Cardiac fibroblast (primary cell): ENCODE measurements around the gene SMIM24.

ENCODE experiments used
- DNase-seq, 2 donors: peaks; one replicate each; pipeline versions ENCODE4 v3.0.0 to v3.0.0-alpha.2; 2010; ENCODE audit warnings: low read depth in 2 of 2
- H3K4me3 ChIP-seq, 2 donors: replicated peaks in 1 of 2; 1 replicate in 1 of 2; 2 replicates in 1 of 2; pipeline ENCODE4 v1.5.1; 2011; ENCODE audit warnings: low read depth in 2 of 2, low read length in 2 of 2, mild to moderate bottlenecking in 2 of 2, moderate library complexity in 1 of 2
- TF ChIP-seq, protein P1 (sequence below): IDR thresholded peaks from one replicate; pipeline ENCODE4 v1.5.1; 2011; ENCODE audit warnings: low read depth, mild to moderate bottlenecking, low read length, inconsistent platforms

The SMIM24 gene

DNA sequence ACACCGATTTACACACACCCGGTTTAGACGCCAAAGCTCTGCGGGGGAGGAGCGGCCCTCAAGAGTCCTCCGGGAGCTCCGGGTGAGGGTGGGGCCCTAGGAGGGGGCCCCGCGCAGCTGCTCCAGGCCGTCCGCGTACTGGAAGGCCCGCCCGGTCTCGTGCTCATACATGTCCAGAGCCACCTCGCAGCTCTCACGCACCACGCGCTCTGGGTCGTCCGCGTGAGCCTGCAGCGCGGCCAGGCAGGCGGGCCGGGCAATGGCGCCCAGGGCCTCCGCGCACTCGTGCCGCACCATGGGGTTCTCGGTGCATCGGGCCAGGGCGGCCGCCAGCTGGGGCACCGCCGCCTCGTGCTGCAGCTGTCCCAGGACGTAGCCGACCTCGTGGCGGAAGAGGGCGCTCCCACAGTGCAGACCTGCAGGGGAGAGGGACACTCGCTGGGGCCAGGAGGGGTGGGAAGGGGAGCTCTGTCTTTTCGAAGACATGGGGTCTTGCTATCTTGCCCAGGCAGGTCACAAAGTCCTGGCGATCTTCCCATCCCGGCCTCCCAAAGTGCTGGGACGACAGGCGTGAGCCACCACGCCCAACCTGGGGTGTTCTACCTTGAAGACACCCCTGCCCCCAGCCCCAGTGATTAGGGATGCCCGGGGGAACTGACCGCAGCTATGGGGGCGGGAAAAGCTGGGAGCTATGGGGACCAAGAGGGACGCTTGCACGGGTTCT lies 11.2 kb upstream of the SMIM24 start:
- TF ChIP-seq, protein P1, sequence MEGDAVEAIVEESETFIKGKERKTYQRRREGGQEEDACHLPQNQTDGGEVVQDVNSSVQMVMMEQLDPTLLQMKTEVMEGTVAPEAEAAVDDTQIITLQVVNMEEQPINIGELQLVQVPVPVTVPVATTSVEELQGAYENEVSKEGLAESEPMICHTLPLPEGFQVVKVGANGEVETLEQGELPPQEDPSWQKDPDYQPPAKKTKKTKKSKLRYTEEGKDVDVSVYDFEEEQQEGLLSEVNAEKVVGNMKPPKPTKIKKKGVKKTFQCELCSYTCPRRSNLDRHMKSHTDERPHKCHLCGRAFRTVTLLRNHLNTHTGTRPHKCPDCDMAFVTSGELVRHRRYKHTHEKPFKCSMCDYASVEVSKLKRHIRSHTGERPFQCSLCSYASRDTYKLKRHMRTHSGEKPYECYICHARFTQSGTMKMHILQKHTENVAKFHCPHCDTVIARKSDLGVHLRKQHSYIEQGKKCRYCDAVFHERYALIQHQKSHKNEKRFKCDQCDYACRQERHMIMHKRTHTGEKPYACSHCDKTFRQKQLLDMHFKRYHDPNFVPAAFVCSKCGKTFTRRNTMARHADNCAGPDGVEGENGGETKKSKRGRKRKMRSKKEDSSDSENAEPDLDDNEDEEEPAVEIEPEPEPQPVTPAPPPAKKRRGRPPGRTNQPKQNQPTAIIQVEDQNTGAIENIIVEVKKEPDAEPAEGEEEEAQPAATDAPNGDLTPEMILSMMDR, result no peak
- H3K4me3 ChIP-seq, result no peak overlapping the region
- DNase-seq, result no peak

DNA sequence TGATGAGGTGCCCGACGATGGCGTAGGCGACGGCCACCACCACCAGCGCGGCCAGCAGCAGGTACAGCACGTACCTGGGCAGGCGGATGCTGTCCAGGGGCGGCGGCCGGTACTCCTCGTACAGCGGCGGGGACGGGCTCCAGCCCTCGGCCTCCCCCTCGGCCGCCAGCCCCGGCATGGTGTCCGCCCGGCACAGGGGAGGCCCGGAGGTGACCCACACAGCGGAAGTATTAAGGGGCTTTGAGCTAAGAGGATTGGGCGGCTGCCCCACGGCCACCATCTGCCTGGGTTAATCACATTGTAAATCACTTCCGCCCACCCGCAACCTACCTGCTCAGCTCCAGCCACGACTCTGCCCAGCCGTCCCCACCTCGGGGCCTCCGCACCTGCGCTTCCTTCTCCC lies 2.9 kb upstream of the SMIM24 start, which contains the start of gene SMIM44:
SMIM44 (minus strand) TSS at position 216 of the 403 bp plus-strand sequence; CDS start at position 178, 38 bp downstream.
- no peak within 1 kb of the TSS for H3K4me3 ChIP-seq
- DNase-seq, result no peak

DNA sequence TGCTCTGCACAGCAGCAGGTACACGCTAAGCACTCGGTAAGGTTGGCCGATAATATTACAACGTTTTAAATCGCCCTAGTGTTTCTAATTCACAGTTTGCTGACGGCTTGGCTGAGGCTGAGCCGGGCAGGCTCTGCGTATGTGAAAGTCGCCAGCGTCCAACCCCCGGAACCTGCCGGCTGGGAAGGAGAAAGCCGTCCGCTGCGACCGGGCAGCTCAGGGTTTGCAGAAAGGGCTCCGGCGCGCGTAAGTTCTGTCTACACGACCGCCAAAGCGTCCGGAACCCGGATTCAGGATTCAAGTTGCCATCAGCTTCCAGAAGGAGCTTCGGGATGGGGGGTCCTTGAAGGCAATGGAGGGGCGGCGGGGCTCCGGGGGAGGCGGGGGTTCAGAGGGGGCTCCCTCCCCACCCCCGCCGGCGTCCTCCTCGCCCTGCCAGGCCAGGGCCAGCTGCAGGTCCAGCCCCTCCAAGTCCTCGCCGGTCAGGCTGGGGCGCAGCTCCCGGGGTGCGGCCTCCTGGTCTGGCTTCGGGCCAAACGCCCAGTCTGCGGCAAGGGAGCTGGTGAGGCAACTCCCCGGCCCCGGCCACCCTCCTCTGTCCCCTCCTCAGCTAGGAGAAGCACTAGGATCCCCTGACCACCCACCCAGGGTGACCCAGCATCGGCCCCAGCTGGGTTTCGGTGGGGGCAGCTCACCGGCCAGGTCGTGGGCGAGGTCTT lies 2.3 kb upstream of the SMIM24 start:
- DNase-seq, result no peak
- H3K4me3 ChIP-seq, result no peak overlapping the region
- TF ChIP-seq, protein P1, result no peak

More for the DNA sequence above, 2.9 kb upstream of the SMIM24 start, which contains the start of gene SMIM44:
- TF ChIP-seq, protein P1, result no peak

DNA sequence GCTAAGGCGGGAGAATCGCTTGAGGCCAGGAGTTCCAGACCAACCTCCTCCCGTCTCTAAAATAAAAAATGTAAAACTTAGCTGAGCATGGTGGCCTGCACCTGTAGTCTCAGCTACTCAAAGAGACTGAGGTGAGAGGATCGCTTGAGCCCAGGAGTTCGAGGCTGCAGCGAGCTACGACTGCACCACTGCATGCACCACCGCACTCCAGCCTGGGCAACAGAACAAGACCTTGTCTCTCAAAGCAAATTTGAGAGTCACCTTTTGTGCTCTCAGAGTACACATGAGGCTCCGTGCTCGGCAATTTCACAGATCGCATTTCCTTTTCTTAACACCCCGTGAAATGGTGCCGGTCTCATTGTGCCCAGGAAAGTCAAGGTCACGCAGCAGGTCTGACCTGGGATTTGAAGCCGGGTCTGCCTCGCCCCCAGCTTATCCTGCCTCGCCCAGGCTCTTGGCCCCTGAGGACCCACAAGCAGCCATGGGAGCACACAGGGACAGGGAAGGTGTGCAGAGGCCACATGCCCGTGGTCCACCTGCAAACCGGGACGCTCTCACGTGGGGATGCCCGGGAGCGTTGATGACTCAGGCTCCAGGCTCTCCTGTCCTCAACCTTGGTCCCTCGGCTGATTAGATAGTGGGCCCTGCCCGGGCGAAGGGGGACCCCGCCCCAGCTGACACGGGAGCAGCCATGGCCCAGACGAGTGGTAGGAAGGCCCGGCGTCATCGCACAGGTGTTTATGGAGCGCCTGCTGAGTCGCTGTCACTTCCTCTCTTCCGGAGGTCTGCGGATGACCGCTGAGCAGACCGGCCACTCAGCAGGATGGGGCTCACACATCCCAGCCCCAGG lies 1.1 kb upstream of the SMIM24 start:
- DNase-seq, result no peak
- TF ChIP-seq, protein P1, result no peak
- H3K4me3 ChIP-seq, result no peak overlapping the region

DNA sequence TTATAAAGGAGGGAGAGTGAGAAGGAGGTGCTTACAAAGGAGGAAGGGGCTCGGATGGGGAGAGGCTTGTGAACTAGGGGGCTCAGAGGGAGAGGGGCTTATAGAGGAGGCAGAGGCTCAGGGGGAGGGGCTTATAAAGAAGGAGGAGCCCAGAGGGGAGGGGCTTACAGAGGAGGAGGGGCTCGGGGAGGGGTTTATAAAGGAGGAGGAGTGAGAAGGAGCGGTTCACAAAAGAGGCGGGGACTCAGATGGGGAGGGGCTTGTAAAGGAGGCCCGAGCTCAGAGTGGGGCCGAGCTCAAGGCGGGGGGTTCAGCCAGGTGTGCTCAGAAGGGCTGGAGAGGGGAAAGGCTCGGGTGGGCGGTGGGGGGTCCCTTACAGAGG lies 500 bp downstream of the SMIM24 start:
- no peak for DNase-seq
- H3K4me3 ChIP-seq, result no peak overlapping the region
- TF ChIP-seq, protein P1, result no peak

DNA sequence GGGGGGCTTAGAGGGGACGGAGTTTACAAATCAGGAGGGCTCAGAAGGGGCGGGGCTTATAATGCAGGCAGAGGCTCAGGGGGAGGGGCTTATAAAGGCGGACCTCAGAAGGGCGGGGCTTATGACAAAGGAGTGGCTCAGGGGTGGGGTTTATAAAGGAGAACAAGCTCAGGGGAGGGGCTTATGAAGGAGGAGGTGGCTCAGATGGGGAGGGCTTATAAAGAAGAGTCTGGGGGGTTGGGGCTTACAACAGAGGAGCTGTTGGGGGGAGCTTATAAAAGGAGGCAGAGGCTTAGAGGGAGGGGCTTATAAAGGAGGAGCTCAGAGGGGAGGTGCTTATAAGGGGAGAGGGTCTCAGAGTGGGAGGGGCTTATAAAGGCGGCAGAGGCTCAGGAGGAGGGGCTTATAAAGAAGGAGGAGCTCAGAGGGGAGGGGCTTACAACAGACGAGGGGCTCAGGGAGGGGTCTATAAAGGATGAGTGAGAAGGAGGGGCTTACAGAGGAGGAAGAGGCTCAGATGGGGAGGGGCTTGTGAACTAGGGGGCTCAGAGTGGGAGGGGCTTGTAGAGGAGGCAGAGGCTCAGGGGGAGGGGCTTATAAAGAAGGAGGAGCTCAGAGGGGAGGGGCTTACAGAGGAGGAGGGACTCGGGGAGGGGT lies 1.0 kb downstream of the SMIM24 start:
- TF ChIP-seq, protein P1, result no peak
- peak in 1 of 2 donors; percentile 35 for DNase-seq
- H3K4me3 ChIP-seq, result no peak overlapping the region
